ENCODE data around the gene CCDC142.

Gene CCDC142

GRCh38 chr2:74440378-74441169, 42.2 kb downstream of the CCDC142 start:
- Histone ChIP-seq H3K9me3 (no peaks in the 10 kb centered on the region), H3K4me3 (peak overlapping the region; percentile 50 to 64), H3K36me3 (no peaks in the 10 kb centered on the region), H3K27me3 (peaks cover 0 to 13% of the 10 kb centered on the region in 2 donors), H3K4me1 (peaks cover 0 to 45% (median 21%) of the 10 kb centered on the region in 4 donors), H3K27ac (peak overlapping the region; percentile 68 to 76)
- TF ChIP-seq CTCF (IDR thresholded peaks at IDR 0.05) = peak; percentile 38 to 49
- intact Hi-C loops (cut with DNase I; ENCODE audit: low total_unique reads) = no loop called here
- peak; percentile 81 to 92 for DNase-seq

GRCh38 chr2:74439803-74440377, 42.9 kb downstream of the CCDC142 start:
- no peaks in the 10 kb centered on the region for H3K36me3 ChIP-seq
- peaks cover 0 to 13% of the 10 kb centered on the region in 2 donors for H3K27me3 ChIP-seq
- peaks cover 0 to 45% (median 21%) of the 10 kb centered on the region in 4 donors for H3K4me1 ChIP-seq
- H3K4me3 ChIP-seq = peak overlapping the region; percentile 50 to 64
- intact Hi-C loops (cut with DNase I; ENCODE audit: low total_unique reads) = no loop called here
- no peaks in the 10 kb centered on the region for H3K9me3 ChIP-seq
- TF ChIP-seq CTCF (IDR thresholded peaks at IDR 0.05) = no peak
- peak overlapping the region; percentile 68 to 76 for H3K27ac ChIP-seq
- DNase-seq = peak in 1 of 2 donors; percentile 57

DNA sequence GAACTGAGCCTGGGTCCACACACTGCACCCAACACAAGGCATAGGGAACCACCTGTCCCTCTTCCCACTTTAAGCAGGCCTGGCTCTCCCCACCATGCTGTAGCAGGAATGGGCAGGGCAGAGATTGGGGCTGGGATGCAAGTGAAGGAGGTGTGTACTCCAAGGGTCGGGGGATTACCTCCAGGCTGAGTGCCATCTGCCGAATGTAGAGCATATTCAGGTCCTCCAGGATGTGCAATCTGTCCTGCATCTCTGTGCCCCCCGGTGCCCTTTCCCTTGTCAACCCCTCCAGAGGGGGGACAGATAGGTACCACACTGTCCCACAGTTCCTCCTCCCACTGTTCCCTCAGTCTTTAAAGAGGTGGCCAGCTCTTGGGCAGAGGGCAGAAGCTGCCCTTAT, 43.4 kb downstream of the CCDC142 start:
- DNase-seq = no peak
- Histone ChIP-seq H3K4me1 (peaks cover 0 to 45% (median 21%) of the 10 kb centered on the region in 4 donors), H3K4me3 (peak overlapping the region; percentile 50 to 64), H3K27me3 (peaks cover 0 to 13% of the 10 kb centered on the region in 2 donors), H3K36me3 (no peaks in the 10 kb centered on the region), H3K27ac (peak overlapping the region; percentile 68 to 76), H3K9me3 (no peaks in the 10 kb centered on the region)
- intact Hi-C loops (cut with DNase I; ENCODE audit: low total_unique reads) = no loop called here
- TF ChIP-seq CTCF (IDR thresholded peaks at IDR 0.05) = no peak

DNA sequence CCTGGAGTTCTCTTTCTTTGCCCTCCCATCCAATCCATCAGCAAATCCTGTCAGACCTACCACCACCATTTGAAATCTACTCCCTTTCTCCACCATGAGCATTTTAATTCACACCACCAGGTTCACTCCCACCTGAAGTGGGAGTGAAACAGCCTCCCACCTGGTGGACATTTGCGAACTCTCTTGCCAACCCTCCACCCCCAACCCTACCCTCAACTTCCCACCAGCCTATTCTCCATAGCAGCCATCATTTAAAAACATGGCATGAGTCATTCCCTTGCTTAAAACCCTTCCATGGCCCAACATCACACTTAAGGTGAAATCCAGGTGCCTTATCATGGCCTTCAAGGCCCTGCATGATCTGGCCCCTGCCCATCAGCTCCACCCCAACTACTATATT, 44.5 kb downstream of the CCDC142 start:
- Histone ChIP-seq H3K36me3 (no peaks in the 10 kb centered on the region), H3K27me3 (peaks cover 0 to 13% of the 10 kb centered on the region in 2 donors), H3K9me3 (no peaks in the 10 kb centered on the region), H3K27ac (no peak overlapping the region), H3K4me3 (no peak overlapping the region), H3K4me1 (peaks cover 0 to 45% (median 21%) of the 10 kb centered on the region in 4 donors)
- intact Hi-C loops (cut with DNase I; ENCODE audit: low total_unique reads) = no loop called here
- no peak for TF ChIP-seq CTCF (IDR thresholded peaks at IDR 0.05)
- no peak for DNase-seq

DNA sequence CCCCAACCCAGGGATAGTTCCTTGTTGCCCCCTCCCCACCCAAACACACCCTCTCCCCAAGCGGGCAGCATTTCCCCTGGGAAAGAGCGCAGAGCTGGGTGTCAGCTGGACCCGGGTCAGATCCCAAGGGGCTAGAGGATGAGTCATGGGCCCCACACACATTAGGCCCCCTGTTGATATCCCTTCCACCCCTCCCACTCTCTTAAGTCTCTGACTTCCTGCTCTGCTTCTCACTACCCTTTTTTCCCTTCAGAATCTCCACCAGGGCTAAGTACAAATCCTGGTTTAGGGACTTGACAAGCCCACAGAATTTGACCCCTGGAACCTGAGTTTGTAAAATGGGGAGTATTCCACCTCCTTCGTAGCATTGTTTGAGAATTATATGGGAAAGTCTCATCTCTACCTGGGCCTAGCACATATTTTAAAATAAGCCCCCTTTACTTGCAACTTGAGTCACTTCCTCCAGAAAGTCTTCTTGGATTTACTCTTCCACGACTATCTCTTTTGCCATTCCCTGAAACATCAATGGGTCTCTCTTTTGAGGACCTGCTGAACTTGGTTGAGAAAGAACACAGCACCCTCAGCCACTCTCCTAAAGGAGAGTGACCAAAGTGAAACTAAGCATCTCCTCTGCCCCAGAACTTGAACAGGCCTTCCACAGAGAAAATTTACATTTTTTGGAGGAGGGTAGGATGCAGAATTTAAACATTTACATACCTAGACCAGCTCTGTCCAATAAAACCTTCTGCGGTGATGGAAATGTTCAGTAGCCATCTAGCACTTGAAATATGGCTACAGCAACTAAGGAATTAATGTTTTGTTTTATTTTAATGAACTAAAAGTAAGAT, 45.7 kb downstream of the CCDC142 start:
- no peak overlapping the region for H3K4me3 ChIP-seq
- intact Hi-C loops (cut with DNase I; ENCODE audit: low total_unique reads) = no loop called here
- TF ChIP-seq CTCF (IDR thresholded peaks at IDR 0.05) = no peak
- no peaks in the 10 kb centered on the region for H3K9me3 ChIP-seq
- peaks cover 0 to 6% (median 0%) of the 10 kb centered on the region in 3 donors for H3K36me3 ChIP-seq
- H3K4me1 ChIP-seq = peaks cover 0 to 45% (median 21%) of the 10 kb centered on the region in 4 donors
- H3K27ac ChIP-seq = no peak overlapping the region
- H3K27me3 ChIP-seq = peaks cover 0 to 13% of the 10 kb centered on the region in 2 donors
- DNase-seq = no peak

Measured in tibial artery (tissue), 4 donors.